ENCODE measurements around the gene LIMS2. TPM values are rescaled to one million over a fixed set of nuclear protein-coding genes. Genes with fewer than 3 reads are reported as not detected.

The LIMS2 gene
- total RNA-seq, 3 donors from 2014 or later: 4.4 to 8.8 (median 5.2) TPM

- Mint-ChIP-seq H3K4me3 (no peak overlapping the region), H3K36me3 (ENCODE audit: insufficient read depth) (no peaks in the 10 kb centered on the region), H3K4me1 (ENCODE audit: low read depth) (peaks cover 41% of the 10 kb centered on the region)
Observed at GRCh38 chr2:127642706-127643438, 32.5 kb downstream of the LIMS2 start.

GRCh38 chr2:127641846-127642507, 33.4 kb downstream of the LIMS2 start:
- peaks cover 47% of the 10 kb centered on the region for H3K4me1 Mint-ChIP-seq (ENCODE audit: low read depth)
- no peaks in the 10 kb centered on the region for H3K27me3 Mint-ChIP-seq (ENCODE audit: low read depth)
- ATAC-seq (peak; percentile 65 to 72), DNase-seq (peak; percentile 26)
- no peaks in the 10 kb centered on the region for H3K9me3 Mint-ChIP-seq
- H3K4me3 Mint-ChIP-seq: peak overlapping the region; percentile 50
- no peaks in the 10 kb centered on the region for H3K36me3 Mint-ChIP-seq (ENCODE audit: insufficient read depth)

More at GRCh38 chr2:127642706-127643438, 32.5 kb downstream of the LIMS2 start:
- no peaks in the 10 kb centered on the region for H3K9me3 Mint-ChIP-seq
- DNase-seq (no peak), ATAC-seq (no peak)
- no peaks in the 10 kb centered on the region for H3K27me3 Mint-ChIP-seq (ENCODE audit: low read depth)

GRCh38 chr2:127641133-127641532, 34.2 kb downstream of the LIMS2 start:
- Mint-ChIP-seq H3K4me3 (peak overlapping the region; percentile 50), H3K4me1 (ENCODE audit: low read depth) (peaks cover 52% of the 10 kb centered on the region), H3K36me3 (ENCODE audit: insufficient read depth) (no peaks in the 10 kb centered on the region), H3K27me3 (ENCODE audit: low read depth) (no peaks in the 10 kb centered on the region), H3K9me3 (no peaks in the 10 kb centered on the region)
- peak; percentile 6 to 19 for ATAC-seq
- no peak for DNase-seq

- Mint-ChIP-seq H3K27me3 (ENCODE audit: low read depth) (no peaks in the 10 kb centered on the region), H3K9me3 (no peaks in the 10 kb centered on the region), H3K36me3 (ENCODE audit: insufficient read depth) (no peaks in the 10 kb centered on the region), H3K4me1 (ENCODE audit: low read depth) (peaks cover 55% of the 10 kb centered on the region), H3K4me3 (peak overlapping the region; percentile 50)
- DNase-seq: no peak
- ATAC-seq: peak; percentile 21 to 26
Observed at GRCh38 chr2:127640082-127641072, 35.0 kb downstream of the LIMS2 start.

- no peaks in the 10 kb centered on the region for H3K36me3 Mint-ChIP-seq (ENCODE audit: insufficient read depth)
- ATAC-seq (no peak), DNase-seq (no peak)
- H3K27me3 Mint-ChIP-seq (ENCODE audit: low read depth): no peaks in the 10 kb centered on the region
- H3K9me3 Mint-ChIP-seq: no peaks in the 10 kb centered on the region
- no peak overlapping the region for H3K4me3 Mint-ChIP-seq
- H3K4me1 Mint-ChIP-seq (ENCODE audit: low read depth): peaks cover 61% of the 10 kb centered on the region
Observed at GRCh38 chr2:127639111-127639474, 36.2 kb downstream of the LIMS2 start.

GRCh38 chr2:127638361-127639110, 36.8 kb downstream of the LIMS2 start:
- no peaks in the 10 kb centered on the region for H3K27me3 Mint-ChIP-seq (ENCODE audit: low read depth)
- DNase-seq (no peak), ATAC-seq (no peak)
- no peak overlapping the region for H3K4me3 Mint-ChIP-seq
- H3K9me3 Mint-ChIP-seq: no peaks in the 10 kb centered on the region
- H3K4me1 Mint-ChIP-seq (ENCODE audit: low read depth): peaks cover 67% of the 10 kb centered on the region
- no peaks in the 10 kb centered on the region for H3K36me3 Mint-ChIP-seq (ENCODE audit: insufficient read depth)

- ATAC-seq (no peak), DNase-seq (no peak)
- Mint-ChIP-seq H3K4me3 (peak overlapping the region; percentile 37), H3K36me3 (ENCODE audit: insufficient read depth) (no peaks in the 10 kb centered on the region), H3K9me3 (no peaks in the 10 kb centered on the region), H3K27me3 (ENCODE audit: low read depth) (no peaks in the 10 kb centered on the region), H3K4me1 (ENCODE audit: low read depth) (peaks cover 68% of the 10 kb centered on the region)
Observed at GRCh38 chr2:127637725-127638252, 37.5 kb downstream of the LIMS2 start.

GRCh38 chr2:127637236-127637630, 38.1 kb downstream of the LIMS2 start:
- H3K4me3 Mint-ChIP-seq: no peak overlapping the region
- ATAC-seq (no peak), DNase-seq (no peak)
- H3K36me3 Mint-ChIP-seq (ENCODE audit: insufficient read depth): no peaks in the 10 kb centered on the region
- H3K9me3 Mint-ChIP-seq: no peaks in the 10 kb centered on the region
- no peaks in the 10 kb centered on the region for H3K27me3 Mint-ChIP-seq (ENCODE audit: low read depth)
- H3K4me1 Mint-ChIP-seq (ENCODE audit: low read depth): peaks cover 68% of the 10 kb centered on the region

- Mint-ChIP-seq H3K4me1 (ENCODE audit: low read depth) (peaks cover 67% of the 10 kb centered on the region), H3K9me3 (no peaks in the 10 kb centered on the region)
- no peak for ATAC-seq
Observed at GRCh38 chr2:127636248-127637235, 38.8 kb downstream of the LIMS2 start.

GRCh38 chr2:127635380-127636237, 39.7 kb downstream of the LIMS2 start:
- no peaks in the 10 kb centered on the region for H3K27me3 Mint-ChIP-seq (ENCODE audit: low read depth)

More at GRCh38 chr2:127636248-127637235, 38.8 kb downstream of the LIMS2 start:
- DNase-seq: no peak
- no peak overlapping the region for H3K4me3 Mint-ChIP-seq
- no peaks in the 10 kb centered on the region for H3K27me3 Mint-ChIP-seq (ENCODE audit: low read depth)
- H3K36me3 Mint-ChIP-seq (ENCODE audit: insufficient read depth): no peaks in the 10 kb centered on the region

GRCh38 chr2:127634626-127635379, 40.5 kb downstream of the LIMS2 start:
- Mint-ChIP-seq H3K36me3 (ENCODE audit: insufficient read depth) (no peaks in the 10 kb centered on the region), H3K4me3 (no peak overlapping the region), H3K27me3 (ENCODE audit: low read depth) (no peaks in the 10 kb centered on the region), H3K9me3 (no peaks in the 10 kb centered on the region), H3K4me1 (ENCODE audit: low read depth) (peaks cover 58% of the 10 kb centered on the region)
- no peak for ATAC-seq
- no peak for DNase-seq

More at GRCh38 chr2:127635380-127636237, 39.7 kb downstream of the LIMS2 start:
- DNase-seq: no peak
- Mint-ChIP-seq H3K9me3 (no peaks in the 10 kb centered on the region), H3K36me3 (ENCODE audit: insufficient read depth) (no peaks in the 10 kb centered on the region), H3K4me3 (no peak overlapping the region), H3K4me1 (ENCODE audit: low read depth) (peaks cover 62% of the 10 kb centered on the region)
- no peak for ATAC-seq

Measured in activated T-cell treated with anti-CD3 and anti-CD28 coated beads, Interleukin-2, amount 50 U/mL, for 4 hours (primary cell).